GM12892 (cell line): ENCODE data around the gene HTRA3.

Source experiments
- POLR2A ChIP-seq: IDR thresholded peaks from 2 replicates; pipeline ENCODE4 v1.6.1; 2011; ENCODE audit warnings: low read depth, low read length, control low read depth
- POLR2AphosphoS5 ChIP-seq: IDR thresholded peaks from 2 replicates; pipeline ENCODE4 v1.6.1; 2011; ENCODE audit warnings: low read depth, low read length, control low read depth

DNA sequence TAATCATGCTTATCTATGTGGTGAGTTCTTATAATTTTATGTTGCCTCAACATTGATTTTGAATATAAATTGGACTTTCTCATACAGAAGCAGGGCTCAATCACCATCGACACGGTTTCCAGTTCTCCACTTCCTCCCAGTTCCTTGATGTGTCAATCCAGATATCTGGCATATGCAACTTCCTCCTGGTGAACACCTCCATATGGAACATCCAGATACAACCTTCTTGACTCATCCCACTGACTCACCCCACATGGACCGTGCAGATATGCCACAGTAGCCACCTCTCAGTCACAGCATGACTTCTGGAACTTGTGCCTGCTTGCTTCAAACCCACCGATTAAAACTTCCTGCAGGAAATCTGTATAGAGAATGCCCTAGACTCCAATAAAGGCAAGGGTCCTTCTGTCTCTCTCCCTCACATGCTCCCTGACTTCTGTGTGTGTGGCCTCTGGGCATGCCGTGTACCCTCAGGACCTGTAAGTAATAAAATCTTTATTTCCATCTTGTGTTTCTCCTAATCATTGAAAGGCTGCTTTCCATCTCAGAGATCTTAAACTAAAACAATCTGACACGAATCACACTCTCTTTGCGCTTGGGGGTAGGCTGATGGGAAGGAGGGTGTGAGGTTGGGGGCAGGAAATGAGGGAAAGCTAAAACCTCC lies 67.0 kb downstream of the HTRA3 start:
- TF ChIP-seq POLR2AphosphoS5 = no peak
- no peak for TF ChIP-seq POLR2A
